HG03025 (cell line): ENCODE measurements around the gene MRPS23.
A peak's percentile ranks its signal among the peaks of the same experiment; 100 is the strongest.

ENCODE experiments used
- ATAC-seq: cut with Tn5 transposase; IDR thresholded peaks from one replicate; pipeline ENCODE4 v1.9.1; 2021; ENCODE audit warnings: mild to moderate bottlenecking, moderate library complexity; ENCODE audit not compliant: unreplicated experiment, low FRiP score

MRPS23 gene

DNA sequence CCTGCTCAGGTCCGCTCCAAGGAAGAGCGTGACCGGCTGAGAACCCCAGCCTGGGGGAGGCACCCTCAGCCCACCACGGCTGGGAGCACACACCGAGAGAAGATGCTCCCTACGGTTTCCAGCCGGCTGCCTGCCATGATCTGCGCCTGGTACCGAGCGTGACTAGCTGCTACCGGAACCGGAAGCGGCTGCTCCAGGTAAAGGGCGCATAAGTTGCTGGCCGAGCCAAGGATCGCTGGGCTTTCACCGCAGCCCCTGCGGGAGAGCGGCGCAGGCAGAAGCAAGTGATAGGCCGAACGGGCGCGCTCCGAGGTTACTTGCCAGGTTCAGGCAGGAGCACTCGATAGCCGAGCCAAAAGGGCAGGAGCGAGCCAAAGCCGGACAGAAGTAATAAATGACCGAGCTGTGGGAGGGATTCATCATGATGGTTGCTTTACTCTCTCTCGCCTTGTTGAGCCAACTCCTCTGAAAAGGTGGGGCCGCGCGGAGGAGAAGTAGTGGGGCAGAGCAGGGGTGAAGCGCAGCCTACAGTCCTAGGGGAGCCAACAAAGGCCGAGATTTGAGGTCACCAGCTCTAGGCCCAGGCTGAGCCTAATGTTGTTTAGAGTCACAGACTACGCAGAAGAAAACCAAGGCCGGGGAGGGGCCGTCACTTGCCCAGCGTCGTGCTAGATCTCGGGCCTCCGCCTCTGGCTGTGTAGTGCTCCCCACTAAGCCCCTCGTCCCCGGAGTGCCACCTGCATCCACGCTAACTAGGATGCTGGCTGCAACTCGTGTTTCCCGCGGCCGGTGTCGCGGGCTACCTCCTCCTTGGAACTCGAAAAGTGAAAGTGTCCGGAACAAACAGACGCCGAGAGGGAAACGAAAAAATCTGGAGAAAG, at the start of gene MRPS23:
MRPS23 (minus strand) TSS at position 171 of the 881 bp plus-strand sequence; CDS start at position 137, 34 bp downstream.
- peak; percentile 89 for ATAC-seq

DNA sequence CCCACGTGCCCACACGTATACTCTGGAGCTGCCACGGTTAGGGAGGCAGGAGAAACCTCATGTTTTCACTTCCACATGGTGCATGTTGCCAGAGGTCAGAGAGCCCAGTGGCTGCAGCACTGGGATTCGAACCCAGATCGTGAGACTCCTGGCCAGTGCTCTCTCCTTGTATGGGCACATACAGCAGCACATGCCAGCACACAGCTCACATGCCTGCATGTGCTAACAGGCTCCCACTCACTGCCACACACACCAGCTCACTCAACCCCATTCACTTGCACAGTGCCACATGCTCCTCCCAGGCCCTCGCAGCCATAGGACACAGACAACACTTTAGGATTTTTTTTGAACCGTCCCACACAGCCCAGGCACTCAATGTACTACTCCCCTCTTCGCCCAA, 49.5 kb upstream of the MRPS23 start:
- no peak for ATAC-seq

DNA sequence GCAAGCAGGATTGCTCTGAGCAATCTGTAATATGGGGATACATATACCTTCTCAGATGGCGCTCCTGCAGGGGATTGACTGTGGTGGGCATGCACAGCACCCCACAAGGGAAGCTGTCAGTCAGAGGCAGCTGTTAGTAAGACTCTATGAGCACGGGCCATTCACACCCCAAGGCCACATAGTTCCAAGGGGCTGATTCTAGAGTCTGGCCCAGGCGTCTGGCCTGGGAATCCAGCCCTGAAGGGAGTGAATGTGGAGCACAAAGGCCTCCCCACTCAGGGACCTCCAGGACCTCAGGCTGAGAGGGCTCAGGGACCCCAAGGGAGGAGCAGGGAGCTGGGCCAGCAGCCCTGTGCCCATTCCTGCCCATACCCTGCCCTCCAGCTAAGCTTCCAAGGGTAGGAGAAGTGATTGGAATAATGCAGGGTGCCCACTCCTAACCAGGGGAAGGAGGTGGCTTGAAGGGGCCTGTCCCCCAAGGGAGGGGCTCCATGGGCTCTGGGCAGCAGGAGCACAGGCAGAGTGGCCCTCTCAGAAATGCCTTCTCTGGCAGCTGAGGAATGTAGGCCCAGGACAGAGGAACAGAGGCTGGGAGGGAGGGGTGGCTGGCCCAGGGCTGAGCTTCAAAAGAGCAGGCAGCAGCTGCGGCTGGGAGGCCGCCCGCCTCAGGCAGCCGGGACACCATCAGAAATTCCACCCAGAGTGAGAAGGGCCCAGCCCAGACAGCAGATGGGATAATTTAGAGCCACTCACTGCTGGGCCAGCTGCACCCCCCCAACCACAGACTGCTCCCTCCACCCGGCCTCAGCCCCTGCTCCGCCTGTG, 48.9 kb upstream of the MRPS23 start:
- no peak for ATAC-seq

DNA sequence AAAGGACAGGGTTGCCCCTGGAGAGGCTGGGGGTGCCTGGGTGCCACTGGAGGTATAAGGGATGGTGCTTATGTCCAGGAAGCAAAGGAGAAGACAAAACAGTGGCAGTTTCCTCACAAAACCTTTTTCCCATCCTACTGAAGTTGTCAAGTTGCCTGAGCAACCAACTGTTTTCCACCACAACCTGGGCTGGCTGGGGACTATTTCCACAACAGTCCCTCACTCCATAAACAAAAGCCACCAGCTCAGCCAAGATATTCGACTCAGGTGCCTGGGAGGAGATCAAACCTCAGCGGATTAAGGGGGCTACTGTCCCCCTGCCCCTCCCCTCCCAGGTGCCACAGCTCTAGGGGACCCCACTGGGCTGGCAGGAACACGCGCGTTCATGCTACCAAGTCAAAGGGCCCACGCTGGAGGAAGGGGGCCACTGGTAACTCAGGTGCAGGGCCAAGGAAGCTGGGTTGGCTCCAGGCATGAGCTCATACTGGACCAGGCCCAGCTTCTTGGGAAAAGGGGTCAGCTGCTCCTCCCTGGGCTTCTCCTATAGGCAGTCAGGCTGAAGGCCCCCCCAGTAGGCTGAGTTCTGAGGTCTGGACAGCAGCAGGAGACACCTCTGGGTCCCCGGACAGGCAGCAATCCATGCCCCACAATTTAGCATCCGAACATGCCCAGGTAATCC, 45.7 kb upstream of the MRPS23 start:
- ATAC-seq: no peak

DNA sequence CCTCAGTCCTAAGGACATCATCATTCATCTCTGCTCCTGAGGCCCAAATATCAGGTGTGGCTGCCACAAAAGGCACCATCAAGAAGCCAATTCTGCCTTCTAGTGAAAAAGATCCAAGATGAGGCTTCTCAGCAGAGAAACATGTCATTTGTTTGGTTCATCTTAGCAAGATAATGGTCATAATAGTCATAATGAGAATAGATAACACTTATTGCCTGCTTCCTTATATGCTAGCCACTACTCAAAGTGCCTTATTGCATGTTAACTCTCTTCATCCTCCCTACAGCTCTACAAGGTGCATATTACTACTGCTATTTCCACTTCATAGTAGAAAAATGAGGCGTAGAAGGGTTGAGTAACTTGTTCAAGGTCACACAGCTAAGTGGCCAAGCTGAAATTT, 45.0 kb upstream of the MRPS23 start:
- no peak for ATAC-seq

DNA sequence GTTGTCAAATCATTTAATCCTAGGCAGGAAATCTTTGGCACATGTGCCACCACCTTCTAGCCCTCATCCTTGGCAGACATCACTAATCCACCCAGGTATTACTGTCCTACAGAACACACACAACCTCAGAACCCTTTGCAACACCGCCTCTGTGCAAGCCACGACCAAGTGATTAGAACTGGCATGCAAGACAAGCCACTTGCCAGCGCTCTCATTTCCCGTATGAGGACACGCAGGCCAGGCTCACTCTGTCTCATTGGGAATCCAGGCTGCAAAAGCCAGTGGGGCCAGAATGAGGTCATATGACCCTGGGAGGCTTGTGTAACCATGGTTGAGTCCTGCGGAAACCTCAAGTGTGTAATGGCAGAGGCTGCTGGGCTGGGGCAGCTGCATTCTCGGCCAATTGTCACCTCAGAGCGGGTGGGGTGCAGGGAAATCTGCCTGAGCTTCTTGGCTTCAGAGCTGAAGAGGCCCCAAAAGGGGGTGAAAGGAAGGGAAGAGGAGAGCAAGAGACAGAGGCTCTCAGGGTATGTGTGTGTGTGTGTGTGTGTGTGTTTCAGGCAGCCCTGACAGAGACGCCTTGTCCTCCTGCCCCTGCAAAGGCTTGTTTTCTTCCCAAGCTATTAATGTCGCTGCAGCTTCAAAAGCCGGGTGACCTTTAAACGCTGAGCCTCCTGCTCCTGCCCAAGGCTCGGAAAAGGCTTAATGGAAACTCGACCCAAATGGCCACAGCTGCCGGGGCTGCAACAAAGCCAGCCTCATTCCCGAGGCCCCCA, 43.2 kb upstream of the MRPS23 start:
- ATAC-seq: no peak

DNA sequence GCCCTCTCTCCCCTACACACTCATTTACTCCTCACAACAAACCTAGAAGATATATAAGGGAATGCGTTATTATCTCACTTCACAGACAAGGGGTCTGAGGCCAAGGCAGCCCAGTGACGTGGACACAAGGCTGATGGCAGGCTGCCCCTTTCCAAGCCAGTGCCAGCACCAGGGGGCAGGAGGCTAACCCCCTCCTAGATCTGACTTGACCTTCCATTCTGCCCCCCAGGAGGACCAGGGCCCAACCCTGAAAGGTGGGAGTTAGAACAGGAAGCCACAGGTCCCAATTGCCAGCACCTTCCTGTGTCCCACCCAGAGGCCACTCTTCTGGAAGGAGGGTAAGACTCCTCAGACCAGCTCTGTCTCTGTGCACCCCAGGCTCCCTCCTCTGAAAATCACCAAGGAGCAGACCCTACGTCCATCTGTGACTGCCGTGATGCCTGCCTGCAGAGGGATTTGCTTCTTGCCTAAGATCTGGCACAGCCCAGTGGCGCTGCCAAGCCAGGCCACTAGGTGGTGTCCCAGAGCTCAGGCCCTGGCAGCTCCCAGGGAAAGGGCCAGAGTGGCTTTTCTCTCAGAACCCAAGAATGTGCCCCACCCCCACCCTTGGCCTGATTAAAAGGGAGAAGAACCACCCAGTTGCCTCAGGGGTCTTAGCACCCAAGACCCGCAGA, 42.4 kb upstream of the MRPS23 start:
- ATAC-seq: no peak

DNA sequence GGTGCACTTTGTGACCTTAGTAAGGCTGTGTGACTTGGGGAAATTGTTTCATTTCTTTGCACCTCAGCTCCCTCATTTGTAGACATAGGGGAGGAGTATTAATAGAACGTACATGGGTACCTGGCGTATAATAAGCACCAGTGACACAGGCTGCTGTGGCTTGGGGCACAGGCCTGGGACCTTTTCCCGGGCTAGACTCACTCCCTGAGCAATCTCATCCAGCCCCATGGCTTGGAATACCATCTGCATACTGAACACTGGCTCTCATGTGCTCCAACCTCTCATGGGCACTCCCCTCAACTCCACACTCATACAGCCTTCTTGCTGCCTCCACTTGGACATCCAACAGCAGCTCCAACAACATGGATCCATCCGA, 41.0 kb upstream of the MRPS23 start:
- ATAC-seq: no peak

DNA sequence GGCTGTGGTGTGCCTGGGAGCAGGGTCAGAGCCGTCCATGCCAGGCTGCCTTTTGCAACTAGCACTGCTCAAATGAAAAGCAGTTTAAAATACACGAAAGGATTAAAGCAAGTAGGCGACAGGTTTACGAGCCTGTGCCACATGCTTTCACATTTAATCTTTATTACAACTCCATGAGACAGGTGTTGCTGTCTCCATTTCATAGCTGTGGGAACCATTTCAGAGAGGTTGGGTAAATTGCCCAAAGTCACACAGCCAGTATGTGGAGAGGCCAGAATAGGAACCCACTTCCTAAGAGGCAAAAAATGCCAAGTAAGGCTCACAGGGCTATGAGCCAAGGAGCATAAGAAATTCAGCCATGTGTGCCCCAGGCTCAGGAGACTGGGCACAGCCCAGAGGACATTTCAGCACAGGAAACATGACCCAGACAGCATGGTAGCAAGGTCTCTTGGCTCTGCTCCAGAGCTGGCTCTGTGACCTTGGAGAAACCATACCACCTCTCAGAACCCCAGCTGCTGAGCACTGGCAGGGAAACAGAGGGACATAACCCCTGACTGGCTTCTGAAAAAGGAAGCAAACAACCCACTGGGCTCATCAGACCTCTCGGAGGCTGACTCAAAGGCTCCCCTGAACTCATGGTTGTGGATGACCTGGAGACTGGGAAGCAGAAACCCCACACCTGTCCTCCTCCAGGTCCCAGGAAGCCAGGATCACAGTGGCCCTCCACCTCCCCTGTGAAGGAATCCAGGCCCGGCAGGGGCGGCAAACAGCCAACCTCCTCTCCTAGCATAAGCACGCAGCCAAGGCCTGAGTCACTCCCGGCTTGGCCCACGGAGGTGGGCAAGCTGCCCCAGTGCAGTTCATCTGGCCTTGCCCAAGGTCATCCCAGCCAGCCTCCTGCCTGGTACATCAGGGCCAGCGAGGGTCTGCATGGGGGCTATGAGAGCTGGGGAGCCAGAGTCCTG, 40.3 kb upstream of the MRPS23 start:
- no peak for ATAC-seq

DNA sequence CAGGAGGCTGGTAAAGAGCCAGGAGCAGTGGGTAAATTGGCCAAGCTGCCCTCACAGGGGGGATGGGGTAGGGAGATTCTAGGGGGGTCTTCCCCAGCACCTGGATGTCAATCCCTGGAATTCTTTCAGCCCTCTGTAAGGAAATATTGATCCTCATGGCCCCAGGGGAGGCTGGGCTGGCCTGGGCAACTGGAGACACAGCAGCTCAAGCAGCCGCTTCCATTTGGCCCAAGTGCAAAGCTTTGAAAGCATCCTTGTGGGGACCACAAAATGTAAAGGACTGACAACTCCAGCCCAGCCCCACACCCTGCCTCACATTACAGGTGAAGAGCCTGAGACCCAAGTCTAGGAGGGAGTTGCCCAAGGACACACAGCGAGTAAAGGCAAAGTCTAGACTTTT, 39.4 kb upstream of the MRPS23 start:
- no peak for ATAC-seq

DNA sequence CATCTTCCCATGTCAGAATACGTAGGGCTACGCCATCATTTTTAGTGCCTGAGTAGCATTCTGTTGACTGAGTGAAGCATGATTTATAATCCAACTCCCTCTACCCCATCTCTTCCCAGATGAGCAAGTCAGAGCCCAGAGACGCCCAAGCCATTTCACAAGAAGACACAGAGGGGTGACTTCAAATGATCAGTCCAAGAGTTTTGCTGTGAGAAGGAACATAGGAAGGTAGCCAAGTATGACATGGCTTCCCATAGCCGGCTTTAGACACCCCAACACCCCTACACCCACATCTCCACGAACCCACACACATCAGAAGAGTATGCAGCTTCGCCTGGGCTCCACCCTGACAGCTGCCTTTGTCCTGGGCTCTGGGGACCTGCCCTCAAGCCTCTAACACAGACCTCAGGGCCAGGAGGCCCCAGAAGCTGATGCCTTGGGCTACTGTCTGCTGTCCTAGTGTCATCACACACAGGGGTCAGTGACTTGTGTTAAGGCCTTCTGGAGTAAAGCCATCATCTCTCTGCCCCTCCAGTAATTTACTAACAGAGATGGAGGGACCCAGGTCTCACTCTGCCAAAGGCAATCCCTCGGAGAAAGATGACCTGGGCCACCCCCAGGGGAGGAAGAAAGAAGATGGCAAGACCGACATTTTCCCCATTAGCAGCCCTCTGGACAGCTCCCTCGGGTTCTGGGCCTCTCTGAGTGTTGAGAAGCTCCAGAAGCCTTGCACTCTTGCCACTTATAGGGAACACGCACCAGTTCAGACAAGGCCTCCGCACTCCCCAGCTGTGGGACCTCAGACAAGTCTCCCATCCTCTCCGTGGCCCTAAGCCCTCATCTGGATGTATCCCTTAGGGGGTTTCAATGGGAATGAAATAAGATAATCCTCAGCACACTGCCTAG, 38.7 kb upstream of the MRPS23 start:
- ATAC-seq: no peak

DNA sequence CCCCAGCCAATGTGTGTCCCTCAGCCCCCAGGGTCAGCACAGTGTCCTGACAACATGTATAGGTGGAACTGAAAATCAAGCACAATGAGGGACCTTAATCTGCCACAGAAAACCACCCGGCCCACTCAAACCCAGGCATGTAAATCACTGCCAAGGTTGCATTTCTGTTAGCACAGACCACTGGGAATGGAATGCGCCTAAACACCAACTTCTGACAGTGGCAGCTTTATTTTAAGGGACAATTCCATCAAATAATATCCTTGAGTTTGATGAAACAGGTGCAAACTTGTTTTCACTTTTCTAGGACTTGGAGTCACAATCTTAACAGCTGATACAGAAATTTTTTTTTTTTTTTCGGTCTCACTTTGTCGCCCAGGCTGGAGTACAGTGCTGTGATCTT, 37.3 kb upstream of the MRPS23 start:
- ATAC-seq: no peak

DNA sequence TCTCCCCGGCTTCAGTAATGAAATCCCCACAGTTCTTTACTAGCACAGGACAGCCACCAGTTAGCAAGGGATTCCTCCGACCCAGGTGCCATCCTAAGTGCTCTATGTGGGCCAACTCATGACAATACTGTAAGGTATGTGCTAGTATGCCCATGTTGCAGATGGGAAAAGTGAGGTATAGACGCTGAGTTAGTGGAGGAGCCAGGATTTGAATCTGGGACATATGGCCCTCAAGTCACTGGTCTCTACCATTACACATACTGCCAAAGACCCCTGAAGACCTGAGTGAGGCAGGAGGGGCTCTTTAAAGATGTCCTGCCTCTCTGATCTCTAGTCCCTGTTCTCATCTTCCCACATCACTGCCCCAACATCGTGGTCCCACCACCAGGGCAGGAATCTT, 36.2 kb upstream of the MRPS23 start:
- no peak for ATAC-seq

DNA sequence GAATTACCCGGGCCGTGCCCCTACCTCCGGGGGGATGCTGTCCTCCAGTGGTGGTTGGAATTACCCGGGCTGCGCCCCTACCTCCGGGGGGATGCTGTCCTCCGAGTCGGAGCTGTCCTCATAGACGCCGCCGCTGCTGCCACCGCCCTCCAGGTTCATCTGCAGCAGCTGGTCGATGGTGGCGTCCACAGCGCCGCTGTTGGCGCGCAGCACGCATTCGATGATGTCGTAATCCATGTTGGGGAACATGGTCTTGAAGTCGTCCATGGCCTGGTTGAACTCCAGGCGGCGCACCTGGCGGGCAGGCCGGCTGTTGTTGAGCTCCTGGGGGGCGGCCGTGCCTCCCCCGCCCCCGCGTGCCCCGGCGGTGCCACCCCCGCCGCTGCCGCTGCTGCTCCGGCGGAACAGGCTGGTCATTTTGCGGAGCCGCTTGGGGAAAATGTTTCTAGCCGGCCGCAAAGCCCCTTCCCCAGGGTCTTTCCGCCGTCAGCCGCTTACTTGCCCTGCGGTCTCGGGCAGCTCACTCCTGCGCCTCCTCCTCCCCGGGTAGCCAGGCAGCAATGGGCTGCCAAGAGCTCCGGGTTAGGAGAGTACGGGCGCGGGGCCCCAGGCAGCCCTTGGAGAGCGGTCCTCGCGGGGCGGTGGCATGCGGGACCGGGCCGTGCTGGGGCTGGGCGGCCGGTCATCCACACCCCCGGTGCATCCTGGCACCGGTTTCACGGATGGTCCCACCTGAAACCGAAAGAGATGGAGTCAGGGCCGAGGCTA, 35.5 kb upstream of the MRPS23 start:
- no peak for ATAC-seq

DNA sequence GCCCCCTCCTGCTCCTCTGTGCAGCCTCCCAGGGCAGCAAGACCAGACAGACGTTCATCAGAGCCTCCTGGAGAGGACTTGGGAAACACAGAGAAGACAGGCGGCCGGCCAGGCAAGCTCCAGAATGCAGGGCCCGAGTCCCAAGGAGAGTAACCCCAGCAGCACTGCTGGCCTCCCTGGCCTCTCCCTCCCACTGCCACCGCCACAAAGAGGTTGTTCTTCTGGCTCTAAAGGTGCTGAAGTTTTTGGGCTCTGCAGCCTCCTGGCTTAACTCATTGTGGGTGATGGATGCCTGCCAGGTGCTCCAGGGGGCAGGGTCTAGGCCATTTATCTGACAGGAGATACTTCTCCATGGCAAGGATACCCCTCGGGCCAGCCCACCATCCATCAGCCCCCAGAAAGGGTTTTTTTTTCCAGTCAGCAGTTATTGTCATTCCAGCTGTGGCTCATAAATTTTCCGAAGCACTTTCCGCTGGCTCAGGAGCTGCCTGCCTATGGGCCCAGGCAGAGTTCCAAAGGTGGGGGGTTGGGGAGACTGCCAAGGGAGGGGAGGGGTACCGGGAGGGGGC, 32.0 kb upstream of the MRPS23 start:
- no peak for ATAC-seq

DNA sequence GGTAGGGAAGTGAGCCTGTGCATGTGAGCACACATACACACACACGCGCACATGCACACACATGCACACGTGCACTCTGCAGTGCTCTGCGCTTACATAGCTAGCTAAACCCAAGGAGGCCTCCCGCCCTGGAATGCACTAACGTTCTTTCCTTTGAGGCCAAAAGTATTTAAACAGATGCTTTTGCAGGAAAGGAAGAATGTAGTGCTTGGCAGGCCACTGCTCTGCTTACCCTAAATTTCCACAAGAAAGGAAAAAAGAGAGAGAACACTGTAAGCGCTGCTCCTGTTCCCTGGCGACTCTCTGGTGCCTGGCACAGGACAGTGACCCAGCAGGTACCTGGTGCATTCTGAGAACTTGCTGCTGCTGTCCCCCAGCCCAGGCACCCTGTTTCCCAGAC, 31.3 kb upstream of the MRPS23 start:
- no peak for ATAC-seq

DNA sequence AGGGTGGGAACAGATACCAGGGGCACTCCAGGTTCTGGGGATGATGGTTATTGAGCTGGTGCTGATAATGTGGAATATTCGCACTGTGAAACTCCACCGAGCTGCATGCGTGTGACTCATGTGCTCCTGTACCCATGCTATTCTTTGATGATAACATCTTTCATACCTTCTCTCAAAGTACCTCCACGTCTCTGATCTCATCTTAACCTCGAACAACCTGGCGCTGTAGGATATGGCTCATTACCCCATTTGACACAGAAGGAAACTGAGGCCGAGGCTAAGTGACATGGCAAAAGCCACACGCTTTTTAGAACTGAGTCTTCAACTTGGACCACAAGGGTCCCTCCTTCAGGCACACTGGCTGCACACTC, 30.2 kb upstream of the MRPS23 start:
- ATAC-seq: no peak
